Measurements from ENCODE around the gene MOGAT1.

- TF ChIP-seq CREB1 (IDR thresholded peaks at IDR 0.05) = no peak
- TF ChIP-seq CREB1 (CRISPR knock-in tag; IDR thresholded peaks at IDR 0.05) = no peak
- TF ChIP-seq GTF2F1 (IDR thresholded peaks at IDR 0.05; ENCODE audit: low read length) = no peak
- TF ChIP-seq, protein P1, sequence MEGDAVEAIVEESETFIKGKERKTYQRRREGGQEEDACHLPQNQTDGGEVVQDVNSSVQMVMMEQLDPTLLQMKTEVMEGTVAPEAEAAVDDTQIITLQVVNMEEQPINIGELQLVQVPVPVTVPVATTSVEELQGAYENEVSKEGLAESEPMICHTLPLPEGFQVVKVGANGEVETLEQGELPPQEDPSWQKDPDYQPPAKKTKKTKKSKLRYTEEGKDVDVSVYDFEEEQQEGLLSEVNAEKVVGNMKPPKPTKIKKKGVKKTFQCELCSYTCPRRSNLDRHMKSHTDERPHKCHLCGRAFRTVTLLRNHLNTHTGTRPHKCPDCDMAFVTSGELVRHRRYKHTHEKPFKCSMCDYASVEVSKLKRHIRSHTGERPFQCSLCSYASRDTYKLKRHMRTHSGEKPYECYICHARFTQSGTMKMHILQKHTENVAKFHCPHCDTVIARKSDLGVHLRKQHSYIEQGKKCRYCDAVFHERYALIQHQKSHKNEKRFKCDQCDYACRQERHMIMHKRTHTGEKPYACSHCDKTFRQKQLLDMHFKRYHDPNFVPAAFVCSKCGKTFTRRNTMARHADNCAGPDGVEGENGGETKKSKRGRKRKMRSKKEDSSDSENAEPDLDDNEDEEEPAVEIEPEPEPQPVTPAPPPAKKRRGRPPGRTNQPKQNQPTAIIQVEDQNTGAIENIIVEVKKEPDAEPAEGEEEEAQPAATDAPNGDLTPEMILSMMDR (CRISPR knock-in tag; IDR thresholded peaks at IDR 0.05) = no peak
- no peak for TF ChIP-seq ZNF713 (CRISPR knock-in tag; IDR thresholded peaks at IDR 0.05)
- TF ChIP-seq TAF15 (IDR thresholded peaks at IDR 0.05; ENCODE audit: low read depth, low read length, poor library complexity, severe bottlenecking) = no peak
- no peak for TF ChIP-seq SMARCC2 (IDR thresholded peaks at IDR 0.05)
- no peak for TF ChIP-seq RXRA (CRISPR knock-in tag; IDR thresholded peaks at IDR 0.05)
- no peak for TF ChIP-seq ZFP82 (CRISPR knock-in tag; IDR thresholded peaks at IDR 0.05; ENCODE audit: borderline replicate concordance)
- TF ChIP-seq, protein P2, sequence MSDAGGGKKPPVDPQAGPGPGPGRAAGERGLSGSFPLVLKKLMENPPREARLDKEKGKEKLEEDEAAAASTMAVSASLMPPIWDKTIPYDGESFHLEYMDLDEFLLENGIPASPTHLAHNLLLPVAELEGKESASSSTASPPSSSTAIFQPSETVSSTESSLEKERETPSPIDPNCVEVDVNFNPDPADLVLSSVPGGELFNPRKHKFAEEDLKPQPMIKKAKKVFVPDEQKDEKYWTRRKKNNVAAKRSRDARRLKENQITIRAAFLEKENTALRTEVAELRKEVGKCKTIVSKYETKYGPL (CRISPR knock-in tag; IDR thresholded peaks at IDR 0.05) = no peak
- no peak for TF ChIP-seq RBM22 (optimal IDR thresholded peaks at IDR 0.05; ENCODE audit: low read length)
- no peak for TF ChIP-seq CENPX (CRISPR knock-in tag; IDR thresholded peaks at IDR 0.05)
- no peak for TF ChIP-seq POLR2A (IDR thresholded peaks at IDR 0.05; ENCODE audit: insufficient read depth in 1 of 2, low read depth in 2 of 2, low read length in 2 of 2)
- no peak for TF ChIP-seq GABPA (IDR thresholded peaks at IDR 0.05; ENCODE audit: low read depth, low read length)
- TF ChIP-seq GABPA (CRISPR knock-in tag; IDR thresholded peaks at IDR 0.05; ENCODE audit: low read depth) = no peak
These were observed 18.8 kb upstream of the MOGAT1 start for GRCh38 chr2:222652491-222653255.

Data from HepG2 (cell line).